PFSK-1 (cell line): Measurements from ENCODE around the gene IL1RAPL2.

Experiments used
- FOXP2 ChIP-seq: optimal IDR thresholded peaks from 2 replicates; pipeline ENCODE3; 2011; ENCODE audit warnings: borderline replicate concordance, control low read depth, inconsistent platforms; ENCODE audit not compliant: insufficient read depth; ENCODE audit errors: extremely low read length, extremely low read depth
- POLR2AphosphoS5 ChIP-seq: IDR thresholded peaks from 2 replicates; pipeline ENCODE4 v1.6.1; 2012; ENCODE audit warnings: low read depth, mild to moderate bottlenecking, control low read depth, low read length, moderate library complexity
- REST ChIP-seq, 2 experiments: IDR thresholded peaks; 2 replicates each; pipeline versions ENCODE4 v1.6.1 to v1.8.0; 2011 to 2012; ENCODE audit warnings: low read depth in 2 of 2, low read length in 2 of 2, control low read depth in 1 of 2, inconsistent platforms in 1 of 2, mild to moderate bottlenecking in 1 of 2, moderate library complexity in 1 of 2; ENCODE audit not compliant: insufficient read depth in 1 of 2
- SIN3A ChIP-seq: IDR thresholded peaks from 2 replicates; pipeline ENCODE4 v1.6.1; 2012; ENCODE audit warnings: mild to moderate bottlenecking, low read length, moderate library complexity, borderline replicate concordance; ENCODE audit not compliant: insufficient read depth
- TAF1 ChIP-seq: IDR thresholded peaks from 2 replicates; pipeline ENCODE4 v1.6.1; 2012; ENCODE audit warnings: low read length, control low read depth, borderline replicate concordance; ENCODE audit not compliant: insufficient read depth

The IL1RAPL2 gene

DNA sequence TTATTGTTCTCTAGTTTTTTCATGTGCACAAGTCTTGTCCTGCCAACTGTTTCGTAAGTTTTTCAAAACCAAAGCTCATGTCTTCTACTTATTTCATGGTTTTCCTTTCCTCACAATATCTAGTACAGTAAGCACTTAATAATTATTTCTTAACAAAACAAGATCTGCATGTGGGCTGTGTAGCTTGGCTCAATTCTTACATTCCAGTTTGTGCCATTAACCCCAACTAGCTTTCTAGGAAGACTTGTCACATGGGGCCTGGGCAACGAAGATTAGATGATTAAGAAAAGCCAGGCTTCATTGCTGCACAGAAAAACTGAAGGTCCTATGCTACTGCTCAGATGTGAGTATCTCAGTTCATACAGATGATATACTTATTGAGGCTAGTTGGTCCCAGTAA lies 809.8 kb downstream of the IL1RAPL2 start:
- TF ChIP-seq REST (IDR thresholded peaks at IDR 0.05; ENCODE audit: insufficient read depth in 1 of 2, low read depth in 2 of 2, low read length in 2 of 2) = no peak
- no peak for TF ChIP-seq POLR2AphosphoS5
- no peak for TF ChIP-seq TAF1
- TF ChIP-seq FOXP2 = no peak
- no peak for TF ChIP-seq SIN3A

DNA sequence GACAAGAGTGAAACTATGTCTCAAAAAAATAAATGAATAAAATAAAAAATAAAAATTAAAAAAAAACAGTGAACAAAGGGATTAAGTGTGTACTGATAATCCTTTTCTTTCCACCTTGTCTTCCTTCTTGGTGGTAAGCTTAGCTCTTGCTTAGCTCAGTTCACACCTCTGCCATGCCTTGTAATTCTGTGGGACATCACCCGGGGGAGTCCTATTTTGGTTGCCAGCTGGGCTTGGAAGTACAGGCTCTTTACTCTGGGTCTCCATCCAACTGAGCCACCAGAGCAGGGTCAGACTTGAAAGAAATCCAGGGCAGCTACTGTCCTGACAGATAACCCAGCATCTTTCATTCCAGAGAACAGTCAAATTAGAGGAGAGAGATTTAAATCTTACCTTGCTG lies 858.7 kb downstream of the IL1RAPL2 start:
- TF ChIP-seq SIN3A = no peak
- no peak for TF ChIP-seq FOXP2

GRCh38 chrX:105451401-105451800 lies 885.4 kb downstream of the IL1RAPL2 start:
- TF ChIP-seq FOXP2 (no peak), POLR2AphosphoS5 (no peak)

DNA sequence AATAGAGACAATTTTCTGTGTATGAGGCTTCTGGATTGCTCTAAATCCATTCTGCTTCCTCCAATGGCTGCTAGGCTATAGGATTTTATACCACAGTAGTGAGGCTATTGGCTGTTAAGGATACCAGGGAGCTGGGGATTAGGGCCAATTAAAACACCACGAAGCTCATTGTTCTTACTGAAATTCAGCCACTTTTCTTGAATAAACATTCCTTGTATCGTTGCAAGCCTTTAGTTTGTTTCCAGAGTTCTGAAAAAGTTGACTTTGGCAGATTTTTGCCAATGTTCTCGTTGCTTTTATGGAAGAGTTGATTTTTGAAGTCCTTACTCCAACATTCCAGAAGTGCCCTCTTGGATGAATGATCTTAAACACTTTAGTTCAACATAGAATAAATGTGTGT lies 892.8 kb downstream of the IL1RAPL2 start:
- no peak for TF ChIP-seq SIN3A
- TF ChIP-seq TAF1 = no peak
- no peak for TF ChIP-seq FOXP2
- TF ChIP-seq POLR2AphosphoS5 = no peak
- TF ChIP-seq REST (IDR thresholded peaks at IDR 0.05; ENCODE audit: insufficient read depth in 1 of 2, low read depth in 2 of 2, low read length in 2 of 2) = no peak

GRCh38 chrX:105460376-105460775 lies 894.4 kb downstream of the IL1RAPL2 start:
- TF ChIP-seq POLR2AphosphoS5 = no peak
- TF ChIP-seq FOXP2 = no peak
- TF ChIP-seq TAF1 = no peak
- no peak for TF ChIP-seq SIN3A
- no peak for TF ChIP-seq REST (IDR thresholded peaks at IDR 0.05; ENCODE audit: insufficient read depth in 1 of 2, low read depth in 2 of 2, low read length in 2 of 2)

- TF ChIP-seq FOXP2 (no peak), REST (IDR thresholded peaks at IDR 0.05; ENCODE audit: insufficient read depth in 1 of 2, low read depth in 2 of 2, low read length in 2 of 2) (no peak), SIN3A (no peak), POLR2AphosphoS5 (no peak), TAF1 (no peak)
Measured at GRCh38 chrX:105461016-105461415, 895.0 kb downstream of the IL1RAPL2 start.
